Right lung (tissue), 10 donors: Measurements from ENCODE around the gene CFAP61. TPM values are rescaled to one million over a fixed set of nuclear protein-coding genes. Genes with fewer than 3 reads are reported as not detected.
A peak's percentile ranks its signal among the peaks of the same experiment; 100 is the strongest.
"Not testable (repeated sequence)": the region's sequence is repeated elsewhere in the genome, so short reads cannot be mapped to it uniquely, and the experiment has no call there.

Source experiments
- DNase-seq, 2 donors: peaks; one replicate each; pipeline ENCODE4 v3.0.0-alpha.2; 2013
- long read RNA-seq, 8 donors: transcript quantifications; one replicate each; lab custom pipeline, GENCODE V29; 2026
- polyA plus RNA-seq, 5 donors: library from polyadenylated mRNA; unstranded; fragments of 120-200 nt; gene quantifications; one replicate each; pipeline versions ENCODE4 v1.2.1 to v1.2.3, GENCODE V29; 2013; ENCODE audit warnings: inconsistent platforms in 1 of 5, low replicate concordance in 1 of 5; ENCODE audit not compliant: insufficient read length in 5 of 5, insufficient read depth in 1 of 5

The CFAP61 gene
- 1 to 10 TPM; 1.5 to 5.7 (median 3.5) TPM for polyA plus RNA-seq
- long read RNA-seq, donor 1, result 0 reads
- long read RNA-seq, donor 2, result 0 reads
- long read RNA-seq, donor 3, result 0 reads
- long read RNA-seq, donor 4, result 0 reads
- long read RNA-seq, donor 5, result 0 reads
- long read RNA-seq, donor 6, result 0 reads
- long read RNA-seq, donor 7, result 0 reads
- long read RNA-seq, donor 8, result 0 reads

GRCh38 chr20:20052074-20052970, at the start of gene CFAP61, which contains the start of gene CRNKL1:
Gene CFAP61 (plus strand): TSS chr20:20052532. CDS start chr20:20056654, 4,122 bp downstream.
Gene CRNKL1 (minus strand): TSS chr20:20052466. CDS start chr20:20052342, 124 bp downstream.
- DNase-seq, result peak; percentile 97 to 98

- peak; percentile 42 to 48 for DNase-seq
Observed at GRCh38 chr20:20003031-20003954, 49.0 kb upstream of the CFAP61 start.

- DNase-seq, result not testable (repeated sequence)
Observed at GRCh38 chr20:20003955-20004322, 48.4 kb upstream of the CFAP61 start.

GRCh38 chr20:20005342-20005741, 47.0 kb upstream of the CFAP61 start:
- no peak for DNase-seq

- no peak for DNase-seq
Observed at GRCh38 chr20:20009784-20010253, 42.5 kb upstream of the CFAP61 start.

- DNase-seq, result peak; percentile 67 to 73
Observed at GRCh38 chr20:20010639-20011500, 41.5 kb upstream of the CFAP61 start.

GRCh38 chr20:20012541-20012940, 39.8 kb upstream of the CFAP61 start:
- no peak for DNase-seq

- no peak for DNase-seq
Observed at GRCh38 chr20:20014659-20015058, 37.7 kb upstream of the CFAP61 start.

GRCh38 chr20:20017001-20017843, 35.1 kb upstream of the CFAP61 start, which contains the start of gene NAA20:
Gene NAA20 (plus strand): TSS chr20:20017362. CDS start chr20:20017397, 35 bp downstream.
- DNase-seq, result peak; percentile 88

GRCh38 chr20:20017844-20018185, 34.5 kb upstream of the CFAP61 start:
- no peak for DNase-seq

GRCh38 chr20:20018366-20018765, 34.0 kb upstream of the CFAP61 start:
- DNase-seq, result no peak

- DNase-seq, result no peak
Observed at GRCh38 chr20:20019123-20019522, 33.2 kb upstream of the CFAP61 start.

GRCh38 chr20:20020908-20021307, 31.4 kb upstream of the CFAP61 start:
- no peak for DNase-seq

- no peak for DNase-seq
Observed at GRCh38 chr20:20021835-20022234, 30.5 kb upstream of the CFAP61 start.

- no peak for DNase-seq
Observed at GRCh38 chr20:20022498-20022897, 29.8 kb upstream of the CFAP61 start.

- DNase-seq, result no peak
Observed at GRCh38 chr20:20023395-20023794, 28.9 kb upstream of the CFAP61 start.

- no peak for DNase-seq
Observed at GRCh38 chr20:20024942-20025341, 27.4 kb upstream of the CFAP61 start.

- DNase-seq, result no peak
Observed at GRCh38 chr20:20027284-20027683, 25.0 kb upstream of the CFAP61 start.

- DNase-seq, result no peak
Observed at GRCh38 chr20:20031790-20032189, 20.5 kb upstream of the CFAP61 start.

GRCh38 chr20:20034486-20034885, 17.8 kb upstream of the CFAP61 start:
- DNase-seq, result no peak
